ENCODE measurements around the gene DNAJC16. TPM values are rescaled to one million over a fixed set of nuclear protein-coding genes. Genes with fewer than 3 reads are reported as not detected.
"Not testable (repeated sequence)": the region's sequence is repeated elsewhere in the genome, so short reads cannot be mapped to it uniquely, and the experiment has no call there.

DNAJC16 gene
- 15.1 TPM for polyA plus RNA-seq (ENCODE audit: insufficient read length)

DNA sequence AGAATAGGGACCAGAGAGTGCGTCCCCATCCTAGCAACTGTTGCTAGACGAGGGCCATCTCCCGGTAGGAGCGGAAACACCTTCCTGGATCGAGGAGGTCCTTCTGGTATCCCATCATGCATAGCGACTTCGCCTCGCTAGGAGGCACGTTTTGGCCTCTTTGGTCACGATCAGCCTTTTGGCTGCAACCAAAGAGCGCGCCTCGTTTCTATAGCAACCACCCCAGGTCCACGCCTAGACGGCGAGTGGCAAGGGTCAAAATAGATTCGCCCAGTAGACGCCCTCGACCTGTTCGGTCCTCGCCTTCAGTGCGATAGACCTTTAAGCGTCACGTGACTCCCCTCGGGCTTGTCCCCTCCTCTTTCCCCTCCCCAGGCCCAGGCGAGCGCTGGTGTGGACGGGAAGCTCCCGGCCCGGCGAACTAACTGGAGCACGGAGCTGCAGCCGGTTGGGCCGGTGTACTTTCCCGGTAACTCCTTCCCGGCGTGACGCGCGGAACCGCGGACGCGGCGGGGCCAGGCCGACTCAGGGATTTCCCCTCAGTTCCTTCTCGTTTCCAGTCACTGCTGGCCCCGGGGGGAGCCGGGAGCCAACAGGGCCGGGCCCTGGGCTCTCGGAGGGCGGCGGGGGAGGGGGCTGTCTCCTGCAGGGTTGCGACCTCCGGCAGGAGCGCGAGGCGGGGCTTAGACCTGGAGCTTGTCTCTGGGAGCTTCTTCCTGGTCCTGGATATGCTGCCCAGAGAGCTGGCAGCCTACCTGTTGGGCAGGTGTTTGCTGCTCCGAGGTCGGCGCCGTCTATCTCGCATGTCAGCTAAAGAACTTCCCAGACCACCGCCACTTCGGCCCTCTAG, at the start of gene DNAJC16:
Gene DNAJC16 (plus strand): TSS at position 359 of the 850 bp plus-strand sequence. CDS start 2,258 bp downstream, outside the sequence.
- DNase-seq (ENCODE audit: low read depth): peak; percentile 100

DNA sequence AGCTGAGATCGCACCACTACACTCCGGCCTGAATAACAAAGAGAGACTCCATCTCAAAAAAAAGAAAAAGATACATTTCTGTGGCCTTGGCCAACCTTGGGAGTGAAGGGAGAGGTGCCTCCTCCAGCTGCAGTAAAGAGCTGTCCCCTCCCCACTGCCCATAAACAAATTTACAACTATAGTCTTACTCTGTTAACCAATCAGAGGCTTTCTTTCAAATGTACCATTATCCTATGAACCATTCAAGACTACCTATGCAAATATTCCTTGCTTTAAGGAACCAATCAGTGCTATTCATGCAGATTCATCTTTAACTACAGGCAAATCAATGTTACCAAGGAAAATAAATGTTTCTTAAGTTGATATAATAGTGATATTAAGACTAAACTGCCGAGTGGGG, 49.7 kb upstream of the DNAJC16 start:
- DNase-seq (ENCODE audit: low read depth): no peak

DNA sequence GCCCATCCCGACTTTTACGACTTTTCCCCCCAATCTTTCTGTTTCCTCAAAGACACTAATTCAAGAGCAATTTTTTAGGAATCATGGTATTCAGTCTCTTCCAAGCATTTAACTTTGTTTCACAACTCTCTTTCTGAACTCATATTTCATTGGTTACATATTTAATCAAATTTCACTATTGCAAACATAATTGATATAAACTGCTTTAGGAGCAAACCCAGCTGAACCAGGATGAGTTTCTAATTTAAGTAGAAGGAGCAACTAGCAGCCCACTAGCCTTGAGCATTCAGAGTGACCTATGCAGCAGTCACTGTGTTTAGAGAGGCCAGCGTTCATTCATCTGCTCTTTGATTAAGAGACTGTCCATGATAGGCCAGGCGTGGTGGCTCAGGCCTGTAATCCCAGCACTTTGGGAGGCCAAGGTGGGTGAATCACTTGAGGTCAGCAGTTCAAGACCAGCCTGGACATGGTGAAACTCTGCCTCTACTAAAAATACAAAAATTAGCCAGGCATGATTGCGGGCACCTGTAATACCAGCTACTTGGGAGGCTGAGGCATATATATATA, 48.9 kb upstream of the DNAJC16 start:
- no peak for DNase-seq (ENCODE audit: low read depth)

GRCh38 chr1:15479654-15480347, 46.8 kb upstream of the DNAJC16 start:
- DNase-seq (ENCODE audit: low read depth): no peak

DNA sequence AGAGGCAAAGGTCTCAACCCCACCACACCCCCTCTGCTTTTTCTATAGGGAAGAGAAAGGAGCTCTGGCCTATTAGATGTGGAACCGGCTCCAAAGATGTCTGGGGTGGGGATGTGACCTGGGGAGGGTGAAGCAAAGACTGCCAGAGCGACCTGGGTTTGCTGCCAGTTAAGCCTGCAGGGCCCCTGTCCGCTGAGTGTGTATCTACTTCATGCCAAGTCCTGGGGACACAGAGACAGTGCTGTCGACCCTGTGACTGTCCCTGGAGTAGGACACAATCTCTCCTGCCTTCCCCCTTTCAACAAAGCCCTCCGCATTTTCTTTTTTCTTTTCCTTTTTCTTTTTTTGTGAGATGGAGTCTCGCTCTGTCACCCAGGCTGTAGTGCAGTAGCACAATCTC, 44.2 kb upstream of the DNAJC16 start:
- not testable (repeated sequence) for DNase-seq (ENCODE audit: low read depth)

- DNase-seq (ENCODE audit: low read depth): not testable (repeated sequence)
Observed at GRCh38 chr1:15482983-15483543, 43.6 kb upstream of the DNAJC16 start.

DNA sequence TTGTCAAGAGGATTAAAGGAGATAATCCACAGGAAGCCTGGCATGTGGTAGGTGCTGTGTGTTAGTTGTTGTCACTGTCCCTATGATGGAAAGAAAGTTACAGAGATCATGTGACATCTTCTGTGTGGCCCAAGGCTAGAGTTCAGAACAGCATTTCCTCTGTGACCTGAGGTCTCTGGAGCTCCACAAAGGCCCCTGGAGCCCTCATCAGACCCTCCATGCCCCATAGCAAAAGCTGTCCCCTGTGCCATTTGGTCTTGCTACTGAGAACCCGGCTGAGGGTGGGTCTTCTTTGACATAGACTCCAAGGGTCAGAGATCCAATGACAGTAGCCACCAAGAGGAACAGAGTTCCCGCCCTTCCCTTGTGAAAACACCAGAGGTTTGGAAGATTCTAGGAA, 42.7 kb upstream of the DNAJC16 start:
- no peak for DNase-seq (ENCODE audit: low read depth)

GRCh38 chr1:15484443-15484842, 42.2 kb upstream of the DNAJC16 start:
- DNase-seq (ENCODE audit: low read depth): not testable (repeated sequence)

GRCh38 chr1:15485636-15486035, 41.0 kb upstream of the DNAJC16 start:
- no peak for DNase-seq (ENCODE audit: low read depth)

- not testable (repeated sequence) for DNase-seq (ENCODE audit: low read depth)
Observed at GRCh38 chr1:15486844-15487610, 39.6 kb upstream of the DNAJC16 start.

GRCh38 chr1:15488371-15488770, 38.3 kb upstream of the DNAJC16 start:
- DNase-seq (ENCODE audit: low read depth): no peak

GRCh38 chr1:15489052-15489736, 37.5 kb upstream of the DNAJC16 start:
- no peak for DNase-seq (ENCODE audit: low read depth)

DNA sequence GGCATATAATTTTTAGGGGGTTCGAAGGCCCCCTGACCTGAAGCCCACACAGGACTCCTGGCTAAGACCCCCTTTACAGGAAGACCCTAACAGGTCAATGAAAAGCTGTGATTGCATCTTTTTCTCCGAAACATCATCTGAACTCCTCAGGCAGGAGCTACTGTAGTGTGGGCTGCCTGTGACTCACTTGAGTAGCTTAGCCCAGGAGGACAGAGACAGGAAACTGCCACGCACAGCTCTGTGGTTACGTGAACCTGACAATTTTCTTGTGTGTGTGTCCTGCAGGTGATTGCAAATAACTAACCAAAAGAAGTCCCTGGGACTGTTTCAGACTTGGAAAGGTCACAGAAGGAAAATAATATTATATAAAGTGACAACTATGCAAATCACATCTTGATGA, 35.6 kb upstream of the DNAJC16 start:
- not testable (repeated sequence) for DNase-seq (ENCODE audit: low read depth)

GRCh38 chr1:15492596-15492995, 34.1 kb upstream of the DNAJC16 start:
- no peak for DNase-seq (ENCODE audit: low read depth)

GRCh38 chr1:15493869-15494390, 32.7 kb upstream of the DNAJC16 start:
- DNase-seq (ENCODE audit: low read depth): no peak

- no peak for DNase-seq (ENCODE audit: low read depth)
Observed at GRCh38 chr1:15500184-15501178, 26.2 kb upstream of the DNAJC16 start.

DNA sequence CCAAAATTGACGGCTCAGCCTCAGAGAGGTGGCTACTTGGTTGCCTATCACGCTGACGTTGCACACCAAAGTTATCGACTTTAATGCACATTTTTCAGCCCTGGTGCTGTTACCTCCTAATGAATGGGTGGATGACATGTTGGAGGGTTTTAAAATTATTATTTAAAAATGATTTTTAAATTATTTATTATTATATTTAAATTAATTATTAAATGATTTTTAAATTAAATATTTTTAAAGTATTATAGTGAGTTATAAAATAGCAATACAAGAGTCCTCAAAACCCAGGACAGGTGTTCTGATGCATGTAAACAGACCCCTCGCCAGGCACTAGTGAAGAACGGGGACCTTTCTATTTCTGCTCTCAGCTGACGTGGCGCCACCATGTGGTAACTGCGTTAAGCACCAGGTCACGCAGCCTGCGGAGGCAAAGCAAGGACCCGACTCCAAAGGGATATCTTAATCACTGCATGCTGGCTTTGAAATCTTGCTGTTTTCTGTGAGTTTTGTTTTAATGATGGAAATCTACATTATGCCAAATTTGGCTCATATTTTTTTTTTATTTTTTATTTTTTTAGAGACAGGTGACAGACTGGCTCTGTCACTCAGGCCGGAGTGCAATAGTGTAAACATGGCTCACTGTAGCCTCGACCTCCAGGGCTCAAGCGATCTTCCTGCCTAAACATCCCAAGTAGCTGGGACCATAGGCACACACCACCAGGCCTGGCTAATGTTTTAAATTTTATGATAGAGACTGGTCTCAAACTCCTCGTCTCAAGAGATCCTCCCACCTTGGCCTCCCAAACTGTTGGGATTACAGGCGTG, 25.2 kb upstream of the DNAJC16 start:
- no peak for DNase-seq (ENCODE audit: low read depth)

- DNase-seq (ENCODE audit: low read depth): no peak
Observed at GRCh38 chr1:15504436-15504835, 22.2 kb upstream of the DNAJC16 start.
